Measurements from ENCODE around the gene CORIN. TPM values are rescaled to one million over a fixed set of nuclear protein-coding genes. Genes with fewer than 3 reads are reported as not detected.

The CORIN gene
- total and polyA plus RNA-seq, 8 donors: 0.31 to 1.7 (median 0.39) TPM; not detected in 2

DNA sequence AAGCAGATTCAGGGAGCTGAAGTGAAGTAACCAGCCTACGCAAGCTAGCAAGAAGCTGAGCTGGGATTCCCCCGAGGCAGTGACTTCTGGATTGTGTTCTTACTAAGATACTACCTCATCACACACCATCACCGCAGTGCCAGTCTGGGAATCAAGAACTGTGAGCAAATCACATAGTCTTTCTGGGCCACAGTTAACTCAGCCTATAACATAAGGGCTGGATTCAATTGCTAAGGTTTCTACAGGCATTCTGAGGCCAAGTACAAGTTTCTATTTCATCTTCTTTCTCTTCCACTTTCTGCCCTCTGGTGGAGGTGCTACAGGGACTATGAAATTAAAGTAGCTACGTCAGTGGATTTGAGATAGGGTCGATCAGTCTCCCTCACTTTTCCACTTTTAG lies 1.4 kb upstream of the CORIN start:
- TF ChIP-seq POLR2A (IDR thresholded peaks at IDR 0.05) (no peak), EP300 (IDR thresholded peaks at IDR 0.05) (no peak), POLR2AphosphoS5 (IDR thresholded peaks at IDR 0.05) (no peak)
- TF ChIP-seq, protein P1, sequence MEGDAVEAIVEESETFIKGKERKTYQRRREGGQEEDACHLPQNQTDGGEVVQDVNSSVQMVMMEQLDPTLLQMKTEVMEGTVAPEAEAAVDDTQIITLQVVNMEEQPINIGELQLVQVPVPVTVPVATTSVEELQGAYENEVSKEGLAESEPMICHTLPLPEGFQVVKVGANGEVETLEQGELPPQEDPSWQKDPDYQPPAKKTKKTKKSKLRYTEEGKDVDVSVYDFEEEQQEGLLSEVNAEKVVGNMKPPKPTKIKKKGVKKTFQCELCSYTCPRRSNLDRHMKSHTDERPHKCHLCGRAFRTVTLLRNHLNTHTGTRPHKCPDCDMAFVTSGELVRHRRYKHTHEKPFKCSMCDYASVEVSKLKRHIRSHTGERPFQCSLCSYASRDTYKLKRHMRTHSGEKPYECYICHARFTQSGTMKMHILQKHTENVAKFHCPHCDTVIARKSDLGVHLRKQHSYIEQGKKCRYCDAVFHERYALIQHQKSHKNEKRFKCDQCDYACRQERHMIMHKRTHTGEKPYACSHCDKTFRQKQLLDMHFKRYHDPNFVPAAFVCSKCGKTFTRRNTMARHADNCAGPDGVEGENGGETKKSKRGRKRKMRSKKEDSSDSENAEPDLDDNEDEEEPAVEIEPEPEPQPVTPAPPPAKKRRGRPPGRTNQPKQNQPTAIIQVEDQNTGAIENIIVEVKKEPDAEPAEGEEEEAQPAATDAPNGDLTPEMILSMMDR (IDR thresholded peaks at IDR 0.05): no peak
- Histone ChIP-seq H3K4me1 (peaks cover 21 to 32% (median 28%) of the 10 kb centered on the region in 4 donors), H3K9me3 (no peaks in the 10 kb centered on the region), H3K36me3 (peaks cover 0 to 25% (median 18%) of the 10 kb centered on the region in 4 donors), H3K27ac (no peak overlapping the region), H3K27me3 (peaks cover 0 to 22% (median 9%) of the 10 kb centered on the region in 3 donors), H3K4me3 (no peak overlapping the region)
- intact Hi-C loops (cut with DNase I; ENCODE audit: low total_unique reads): no loop called here
- DNase-seq: peak in 1 of 2 donors; percentile 50
- WGBS, 5 donors: 68 to 76% (median 69%) methylated on average over 5 of the region's 5 CpGs

DNA sequence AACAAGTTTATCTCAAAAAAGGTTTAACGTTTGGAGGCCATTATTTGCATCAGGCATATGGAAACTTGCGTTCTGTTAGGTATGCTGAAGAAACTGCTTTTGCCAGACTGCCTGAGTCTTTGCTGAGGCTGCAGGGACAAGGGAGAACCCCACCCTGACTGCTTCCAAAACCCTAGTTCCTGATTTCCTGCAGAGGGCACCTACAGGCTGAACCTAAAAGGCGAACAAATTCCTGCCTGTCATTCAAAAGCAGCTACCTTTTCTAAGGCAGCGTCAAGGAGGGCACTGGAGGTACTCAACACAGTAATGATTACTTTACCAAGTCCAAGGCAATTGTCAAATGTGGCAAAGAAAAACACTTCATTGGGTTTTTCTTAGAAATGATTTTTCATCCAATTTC lies 578 bp upstream of the CORIN start:
- peaks cover 0 to 16% (median 11%) of the 10 kb centered on the region in 4 donors for H3K36me3 ChIP-seq
- H3K27me3 ChIP-seq: peaks cover 0 to 22% (median 9%) of the 10 kb centered on the region in 3 donors
- peaks cover 21 to 32% (median 28%) of the 10 kb centered on the region in 4 donors for H3K4me1 ChIP-seq
- H3K27ac ChIP-seq: no peak overlapping the region
- intact Hi-C loops (cut with DNase I; ENCODE audit: low total_unique reads): no loop called here
- no peak overlapping the region for H3K4me3 ChIP-seq
- no peaks in the 10 kb centered on the region for H3K9me3 ChIP-seq
- peak in 1 of 2 donors; percentile 14 for DNase-seq
- no peak for TF ChIP-seq POLR2AphosphoS5 (IDR thresholded peaks at IDR 0.05)
- TF ChIP-seq, protein P1 (IDR thresholded peaks at IDR 0.05): no peak
- TF ChIP-seq POLR2A (IDR thresholded peaks at IDR 0.05): no peak
- TF ChIP-seq EP300 (IDR thresholded peaks at IDR 0.05): no peak
- 31 to 65% (median 49%) methylated on average over 4 of the region's 4 CpGs for WGBS, 5 donors

DNA sequence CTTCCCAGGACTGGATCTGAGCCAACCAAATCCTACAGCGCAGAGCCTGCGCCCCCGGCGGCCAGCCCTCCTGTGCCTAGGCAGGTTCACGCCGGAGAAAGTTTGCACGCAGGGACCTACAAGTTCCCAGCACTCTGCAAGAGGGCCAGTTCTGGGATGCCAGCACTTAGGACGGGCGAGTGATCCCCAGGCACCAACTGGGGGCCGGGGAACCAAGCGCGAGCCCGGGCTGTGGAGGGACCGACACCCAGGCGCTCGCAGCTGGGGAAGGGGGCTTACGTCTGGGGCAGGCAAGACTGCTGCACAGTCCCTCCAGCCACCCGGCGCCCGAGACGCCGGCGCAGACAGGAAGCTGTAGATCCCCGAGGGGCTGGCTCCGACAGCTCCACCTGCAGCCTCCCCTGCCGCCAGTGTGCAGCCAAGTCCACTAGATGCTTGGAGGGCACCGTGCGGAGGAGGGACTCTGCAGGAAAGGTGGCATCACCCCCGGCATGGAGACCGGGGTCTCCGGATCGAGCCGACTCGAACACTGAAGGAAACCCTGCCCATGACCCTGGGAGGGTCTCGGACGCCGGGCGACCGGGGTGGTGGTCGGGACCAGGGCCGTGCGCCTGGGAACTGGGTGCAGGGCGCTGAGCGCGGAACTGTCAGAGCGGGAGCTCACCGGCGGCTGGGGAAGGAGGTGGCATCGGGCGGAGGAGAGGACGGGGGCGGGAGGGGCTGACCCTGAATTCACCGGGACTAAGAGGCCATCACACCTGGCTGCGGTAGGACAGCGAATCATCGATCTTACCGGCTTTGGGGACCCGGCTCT lies 566 bp downstream of the CORIN start:
- intact Hi-C loops (cut with DNase I; ENCODE audit: low total_unique reads): no loop called here
- 0 to 1% (median 0%) methylated on average over 15 to 58 of the region's 58 CpGs for WGBS, 5 donors
- Histone ChIP-seq H3K36me3 (peaks cover 0 to 6% (median 2%) of the 10 kb centered on the region in 4 donors), H3K9me3 (peaks cover 0 to 5% (median 0%) of the 10 kb centered on the region in 4 donors), H3K27me3 (peaks cover 0 to 22% (median 9%) of the 10 kb centered on the region in 3 donors), H3K4me1 (peaks cover 21 to 32% (median 28%) of the 10 kb centered on the region in 4 donors), H3K4me3 (peak overlapping the region; percentile 51 to 62 (median 55)), H3K27ac (peak overlapping the region in 1 of 5 donors; percentile 35)
- DNase-seq: peak; percentile 45 to 78
- no peak for TF ChIP-seq POLR2AphosphoS5 (IDR thresholded peaks at IDR 0.05)
- TF ChIP-seq, protein P1 (IDR thresholded peaks at IDR 0.05): no peak
- TF ChIP-seq EP300 (IDR thresholded peaks at IDR 0.05): no peak
- no peak for TF ChIP-seq POLR2A (IDR thresholded peaks at IDR 0.05)

DNA sequence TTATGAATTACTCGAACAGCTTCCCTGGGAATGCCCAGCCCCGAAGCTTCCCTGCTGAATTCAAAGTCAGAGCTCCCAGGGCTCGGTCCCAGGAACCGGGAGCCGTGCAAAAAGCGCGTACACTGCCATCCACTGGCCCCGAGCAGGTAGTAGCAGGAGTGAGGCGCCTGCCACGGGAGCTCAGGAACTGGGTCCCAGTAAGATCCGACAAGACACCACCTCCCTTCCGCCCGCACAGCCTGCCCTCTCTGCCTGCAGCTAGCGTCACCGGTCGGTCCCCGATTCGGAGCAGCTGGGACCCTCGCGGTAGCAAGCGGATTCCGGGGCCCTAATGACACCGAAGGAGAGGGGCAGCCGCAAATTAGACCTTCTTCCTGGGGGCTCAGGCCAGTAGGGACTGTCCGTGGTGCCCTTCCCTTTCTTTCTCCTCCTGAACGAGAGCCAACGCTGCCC lies 1.2 kb downstream of the CORIN start:
- Histone ChIP-seq H3K36me3 (no peaks in the 10 kb centered on the region), H3K9me3 (peaks cover 0 to 5% (median 0%) of the 10 kb centered on the region in 4 donors), H3K4me1 (peaks cover 21 to 32% (median 28%) of the 10 kb centered on the region in 4 donors), H3K4me3 (peak overlapping the region; percentile 51 to 62 (median 55)), H3K27ac (peak overlapping the region in 1 of 5 donors; percentile 35), H3K27me3 (peaks cover 0 to 22% (median 9%) of the 10 kb centered on the region in 3 donors)
- TF ChIP-seq POLR2A (IDR thresholded peaks at IDR 0.05) (no peak), EP300 (IDR thresholded peaks at IDR 0.05) (no peak), POLR2AphosphoS5 (IDR thresholded peaks at IDR 0.05) (no peak)
- TF ChIP-seq, protein P1 (IDR thresholded peaks at IDR 0.05): peak in 5 of 7 experiments; percentile 6 to 58 (median 43)
- intact Hi-C loops (cut with DNase I; ENCODE audit: low total_unique reads): no loop called here
- DNase-seq: peak; percentile 81 to 91
- WGBS, 5 donors: 0 to 3% (median 0%) methylated on average over 5 to 27 of the region's 27 CpGs

Data from stomach (tissue), 9 donors.